Stimulated activated CD4-positive, alpha-beta T cell treated with anti-CD3 and anti-CD28 coated beads, Interleukin-1b, Interleukin-23, amount 100 ng/mL, for 4 hours (primary cell): ENCODE results near the gene LITAF.

Source experiments
- DNase-seq, 2 donors: peaks; one replicate each; pipeline ENCODE4 v3.0.0-alpha.2; 2020; ENCODE audit warnings: low read depth in 2 of 2

Gene LITAF

GRCh38 chr16:11553371-11553770, 33.3 kb downstream of the LITAF start:
- no peak for DNase-seq

DNA sequence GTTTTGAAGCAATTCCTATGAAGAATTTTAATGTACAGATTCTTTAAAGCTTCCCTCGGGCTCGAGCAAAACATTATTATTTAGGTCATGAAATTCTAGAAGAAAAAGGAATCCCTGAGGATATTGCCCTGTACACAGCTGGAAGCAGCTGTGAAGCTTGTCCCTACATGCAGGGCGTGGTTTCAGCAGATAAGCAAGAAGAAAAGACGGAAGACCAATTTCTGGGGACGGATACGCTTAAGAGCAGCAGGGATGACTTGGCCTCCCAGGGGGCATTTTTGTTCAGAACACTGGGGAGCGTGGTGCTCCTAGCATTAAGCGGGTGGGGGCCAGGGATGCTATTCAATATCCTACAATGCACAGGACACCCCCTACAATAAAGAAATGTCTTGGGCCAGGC, 34.3 kb downstream of the LITAF start:
- DNase-seq, result no peak

- DNase-seq, result no peak
Observed at GRCh38 chr16:11551842-11552241, 34.9 kb downstream of the LITAF start.

- no peak for DNase-seq
Observed at GRCh38 chr16:11550791-11551498, 35.8 kb downstream of the LITAF start.

- no peak for DNase-seq
Observed at GRCh38 chr16:11547118-11547916, 39.4 kb downstream of the LITAF start.

GRCh38 chr16:11546608-11547061, 40.1 kb downstream of the LITAF start:
- DNase-seq, result no peak

GRCh38 chr16:11543661-11544393, 42.9 kb downstream of the LITAF start:
- no peak for DNase-seq

- DNase-seq, result no peak
Observed at GRCh38 chr16:11542069-11542744, 44.5 kb downstream of the LITAF start.

- DNase-seq, result no peak
Observed at GRCh38 chr16:11539641-11540050, 47.1 kb downstream of the LITAF start.

DNA sequence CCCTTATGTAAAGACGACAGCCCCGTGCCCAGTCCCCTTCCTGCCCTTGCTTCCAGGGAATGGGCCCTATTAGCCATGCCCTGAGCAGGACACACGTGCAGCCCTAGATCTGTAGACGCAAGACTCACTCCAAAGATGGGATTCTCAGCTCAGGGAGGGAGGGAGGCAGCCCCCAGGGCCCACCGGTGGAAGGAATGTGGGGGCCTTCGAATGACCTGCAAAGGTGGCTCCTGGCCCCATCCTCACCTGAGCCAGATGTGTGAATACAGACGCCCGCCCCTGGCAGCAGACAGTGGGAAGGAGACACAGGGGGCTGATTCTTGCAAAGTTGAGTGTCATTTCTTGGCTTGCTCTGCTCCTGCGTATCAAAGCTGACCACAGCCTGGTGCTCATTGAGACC, 47.8 kb downstream of the LITAF start:
- no peak for DNase-seq

DNA sequence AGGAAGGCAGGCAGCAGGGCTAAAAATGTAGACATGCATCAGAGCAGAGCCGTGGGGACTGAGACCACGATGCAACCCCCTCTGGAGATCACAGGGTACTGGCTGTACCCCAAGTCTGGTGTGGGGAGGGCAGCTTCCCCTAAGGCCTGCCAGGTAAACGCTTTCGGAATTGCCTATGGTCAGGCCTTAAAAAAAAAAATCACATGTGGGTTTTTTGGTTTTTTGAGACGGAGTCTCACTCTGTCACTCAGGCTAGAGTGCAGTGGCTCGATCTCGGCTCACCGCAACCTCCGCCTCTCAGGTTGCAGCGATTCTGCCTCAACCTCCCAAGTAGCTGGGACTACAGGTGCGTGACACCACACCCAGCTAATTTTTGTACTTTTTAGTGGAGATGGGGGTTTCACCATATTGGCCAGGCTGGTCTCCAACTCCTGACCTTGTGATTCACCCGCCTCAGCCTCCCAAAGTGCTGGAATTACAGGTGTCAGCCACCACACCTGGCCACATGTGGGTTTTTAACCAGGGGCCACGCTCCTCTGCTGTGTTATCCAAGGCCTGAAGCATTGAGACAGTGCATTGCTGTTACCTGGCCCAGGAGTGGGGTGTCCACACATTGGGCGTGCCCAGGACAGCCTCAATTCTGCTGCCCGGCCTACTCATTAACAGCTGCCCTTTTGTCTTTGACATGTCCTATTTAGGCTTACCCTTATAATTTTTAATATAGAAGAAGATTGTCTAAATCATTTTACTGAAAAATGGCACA, 50.4 kb downstream of the LITAF start:
- no peak for DNase-seq

DNA sequence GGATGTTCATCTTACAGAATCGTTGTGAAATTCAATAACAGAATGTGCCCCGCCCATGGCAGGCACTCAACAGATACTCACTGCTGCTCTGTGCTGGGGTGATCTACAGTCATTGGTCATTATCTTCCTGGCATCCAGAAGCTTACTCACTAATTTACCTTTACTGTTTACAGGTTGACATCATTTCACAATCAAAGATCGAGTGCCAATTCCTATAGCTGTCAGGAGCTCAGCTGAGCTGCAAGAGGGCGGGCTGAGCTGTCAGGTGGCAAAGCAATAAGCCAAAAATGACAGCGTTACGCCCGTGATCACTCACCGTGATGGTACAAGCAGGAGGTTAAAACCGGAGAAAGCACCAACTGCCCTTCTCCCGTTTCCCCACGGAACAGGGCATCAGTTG, 51.2 kb downstream of the LITAF start:
- DNase-seq, result no peak

DNA sequence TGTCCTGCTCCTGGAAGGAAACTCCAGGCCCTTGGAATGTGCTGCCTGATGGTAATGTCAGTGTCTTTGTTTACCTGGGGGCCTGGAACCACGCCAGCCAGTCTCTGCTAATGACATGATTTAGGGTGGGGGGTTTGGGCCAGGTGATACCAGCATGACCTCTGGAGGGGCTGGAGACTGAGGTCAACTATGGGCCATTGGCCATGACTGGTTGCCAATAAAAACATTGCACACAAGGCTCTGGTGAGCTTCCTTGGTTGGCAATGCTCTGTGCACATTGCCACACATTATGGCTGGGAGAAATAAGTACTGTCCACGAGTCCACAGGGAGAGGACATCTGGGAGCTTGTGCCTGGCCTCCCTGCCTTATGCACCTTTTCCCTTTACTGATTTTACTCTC, 52.5 kb downstream of the LITAF start:
- no peak for DNase-seq

DNA sequence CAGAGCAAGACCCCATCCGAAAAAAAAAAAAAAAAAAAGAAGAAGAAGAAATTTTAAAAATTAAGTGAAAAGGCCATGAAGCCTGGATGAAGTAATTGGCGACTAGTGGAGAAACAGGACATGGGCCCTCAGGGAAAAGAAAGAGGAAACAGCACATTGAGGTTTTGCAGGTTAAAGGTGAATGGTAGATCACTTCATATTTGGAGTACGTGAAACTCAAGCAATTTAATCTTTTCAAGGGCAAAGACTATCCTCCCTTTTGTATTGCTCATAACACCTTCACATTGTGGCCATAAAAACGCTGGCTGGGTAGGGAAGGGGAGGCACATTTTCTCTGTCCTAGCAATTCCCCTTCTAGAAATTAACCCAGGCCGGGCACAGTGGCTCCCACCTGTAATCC, 53.1 kb downstream of the LITAF start:
- no peak for DNase-seq

DNA sequence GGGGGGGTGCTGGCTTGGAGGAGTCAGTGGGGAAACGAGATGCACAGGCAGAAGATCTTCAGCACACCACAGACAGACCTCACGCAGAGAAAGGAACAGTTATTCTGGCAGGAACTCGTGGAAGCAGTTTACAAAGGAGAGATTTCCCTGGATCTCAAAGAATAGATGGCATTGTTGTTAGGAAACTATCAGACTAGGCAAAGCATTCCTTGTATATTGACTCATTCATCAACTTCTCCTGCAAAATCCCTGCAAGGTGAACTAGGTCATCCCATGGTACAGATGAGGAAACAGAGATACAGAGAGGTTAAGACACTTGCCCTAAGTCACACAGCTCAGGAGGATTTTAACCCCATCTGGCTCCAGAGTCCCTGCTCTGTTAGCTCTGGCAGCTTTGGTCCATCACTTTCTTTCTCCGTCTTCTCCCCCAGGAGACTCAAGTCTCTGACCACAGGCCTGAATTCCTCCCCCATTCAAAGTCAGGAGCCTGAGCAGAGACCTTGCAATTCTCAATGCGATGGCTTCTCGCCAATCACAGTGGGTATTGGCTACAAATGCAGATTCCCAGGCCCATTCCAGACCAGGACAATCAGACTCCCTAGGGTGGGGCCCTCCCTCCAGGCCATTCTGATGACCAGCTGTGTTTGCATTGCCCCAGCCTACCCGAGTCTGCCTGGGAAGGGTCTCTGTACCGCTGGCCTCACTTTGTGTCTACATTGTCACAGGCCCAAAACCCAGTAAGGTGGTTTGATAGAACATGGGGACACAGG, 56.4 kb downstream of the LITAF start:
- DNase-seq, result no peak

- no peak for DNase-seq
Observed at GRCh38 chr16:11529285-11529684, 57.4 kb downstream of the LITAF start.

GRCh38 chr16:11528053-11528452, 58.7 kb downstream of the LITAF start:
- DNase-seq, result no peak

DNA sequence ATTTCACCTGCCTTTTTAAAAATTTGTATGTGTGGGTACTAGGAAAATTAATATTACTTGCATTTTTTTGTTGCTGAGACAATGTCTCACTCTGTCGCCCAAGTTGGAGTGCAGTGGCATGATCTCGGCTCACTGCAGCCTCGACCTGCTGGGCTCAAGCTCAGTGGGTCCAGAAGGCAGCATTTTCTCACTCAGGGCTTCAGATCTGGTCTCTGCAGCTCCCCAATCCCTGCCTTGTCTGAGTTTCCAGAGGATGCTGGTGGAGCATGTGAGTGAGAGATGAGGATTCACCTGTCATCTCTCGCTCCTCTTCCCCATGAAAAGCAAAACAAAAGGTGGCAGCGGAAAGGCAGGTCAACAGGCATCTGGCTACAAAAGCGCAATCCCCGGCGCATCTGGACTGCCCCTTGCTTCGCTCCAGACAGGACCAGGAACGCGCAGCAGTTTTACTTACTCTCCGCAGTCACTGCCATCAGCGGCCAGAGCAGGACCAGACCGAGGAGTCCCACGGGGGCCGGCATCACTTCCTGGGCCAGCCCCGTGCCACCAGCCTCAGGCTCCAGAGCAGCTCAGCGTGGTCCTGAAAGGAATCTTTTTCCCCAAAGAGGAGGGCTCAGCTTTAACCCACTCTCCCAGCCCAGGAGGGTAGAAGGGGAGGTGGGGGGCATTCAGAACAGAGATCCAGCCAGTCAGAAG, 59.9 kb downstream of the LITAF start:
- DNase-seq, result no peak

DNA sequence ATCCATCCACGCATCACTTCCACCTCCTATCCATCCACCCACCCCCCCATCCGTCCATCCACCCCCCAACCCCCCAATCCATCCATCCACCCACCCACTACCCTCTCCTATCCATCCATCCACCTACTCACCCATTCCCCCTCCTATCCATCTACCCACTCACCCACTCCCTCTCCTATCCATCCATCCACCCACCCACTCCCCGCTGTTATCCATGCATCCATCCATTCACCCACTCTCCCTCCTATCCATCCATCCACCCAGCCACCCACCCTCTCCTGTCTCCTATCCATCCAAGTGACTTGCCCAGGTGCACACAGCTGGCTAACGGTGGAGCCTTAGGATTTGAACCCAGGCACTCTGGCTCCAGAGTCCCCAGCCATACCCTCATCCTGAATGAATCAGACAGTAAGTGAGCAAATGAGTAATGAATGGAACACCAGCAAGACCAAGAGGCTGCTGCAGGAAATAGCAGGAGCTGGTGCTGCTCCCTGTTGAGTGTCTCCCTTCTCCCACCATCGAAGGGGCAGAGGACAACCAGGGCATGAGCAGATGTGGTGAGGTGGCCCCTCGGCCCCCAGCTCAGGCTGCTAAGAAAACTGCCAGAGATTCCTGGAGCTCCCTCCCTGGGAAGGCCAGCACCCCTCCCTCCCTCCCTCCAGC, 62.5 kb downstream of the LITAF start:
- no peak for DNase-seq
